Type B pancreatic cell (in vitro differentiated cells): ENCODE measurements around the gene HPX. TPM values are rescaled to one million over a fixed set of nuclear protein-coding genes. Genes with fewer than 3 reads are reported as not detected.
"Not testable (repeated sequence)": the region's sequence is repeated elsewhere in the genome, so short reads cannot be mapped to it uniquely, and the experiment has no call there.

Experiments
- DNase-seq: peaks from one replicate; pipeline ENCODE4 v3.0.0; 2021; ENCODE audit warnings: mixed read lengths; ENCODE audit not compliant: unreplicated experiment; ENCODE audit errors: extremely low spot score
- H3K27ac Mint-ChIP-seq: 2 replicates; pipeline ENCODE4 v1.8.0; 2021; ENCODE audit warnings: mild to moderate bottlenecking, mixed read lengths
- H3K27me3 Mint-ChIP-seq: 2 replicates; pipeline ENCODE4 v1.8.0; 2021; ENCODE audit warnings: mixed read lengths
- H3K36me3 Mint-ChIP-seq: 2 replicates; pipeline ENCODE4 v1.8.0; 2021; ENCODE audit warnings: mixed read lengths
- H3K4me1 Mint-ChIP-seq: one replicate; pipeline ENCODE4 v1.8.0; 2021; ENCODE audit warnings: mixed read lengths; ENCODE audit not compliant: unreplicated experiment
- H3K4me3 Mint-ChIP-seq: 2 replicates; pipeline ENCODE4 v1.8.0; 2021; ENCODE audit warnings: mild to moderate bottlenecking, mixed read lengths
- H3K9me3 Mint-ChIP-seq: 2 replicates; pipeline ENCODE4 v1.8.0; 2021; ENCODE audit warnings: mixed read lengths
- total RNA-seq: library from RNA; stranded (reverse); gene quantifications from 2 replicates; pipeline ENCODE4 v1.2.1, GENCODE V29; 2021; ENCODE audit warnings: low replicate concordance
- TF ChIP-seq, protein P1 (sequence below): fragments of 200-600 bp; sonication (generic); conservative IDR thresholded peaks from 2 replicates; pipeline ENCODE4 v1.5.0; 2021; ENCODE audit warnings: antibody characterized with exemption, mild to moderate bottlenecking

Gene HPX
- total RNA-seq, 1 donor from 2014 or later = 1.9 TPM

DNA sequence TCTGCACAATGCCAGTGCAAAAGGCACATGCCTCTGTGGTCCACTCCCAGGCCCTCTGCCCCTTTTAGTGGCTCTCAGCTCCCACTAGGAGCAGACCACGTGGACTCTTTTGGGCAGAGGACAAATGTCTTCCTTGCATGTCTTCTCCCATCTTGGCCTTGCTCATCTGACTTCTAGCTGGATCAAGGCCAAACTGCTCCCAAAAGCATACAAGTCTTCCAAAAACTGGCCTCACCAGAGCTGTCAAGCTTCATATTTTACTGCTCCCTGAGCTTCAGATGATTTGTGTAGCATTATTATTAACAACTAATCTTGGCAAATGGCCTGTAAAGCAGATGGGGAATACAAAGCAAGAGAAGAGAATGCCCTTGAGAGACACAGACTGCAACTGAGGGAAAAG is 43.6 kb downstream of the HPX start:
- Mint-ChIP-seq H3K27me3 (no peaks in the 10 kb centered on the region), H3K4me3 (peak overlapping the region; percentile 33), H3K36me3 (peaks cover 17% of the 10 kb centered on the region), H3K9me3 (no peaks in the 10 kb centered on the region), H3K4me1 (peaks cover 17% of the 10 kb centered on the region), H3K27ac (peak overlapping the region; percentile 71)
- DNase-seq = no peak
- TF ChIP-seq, protein P1, sequence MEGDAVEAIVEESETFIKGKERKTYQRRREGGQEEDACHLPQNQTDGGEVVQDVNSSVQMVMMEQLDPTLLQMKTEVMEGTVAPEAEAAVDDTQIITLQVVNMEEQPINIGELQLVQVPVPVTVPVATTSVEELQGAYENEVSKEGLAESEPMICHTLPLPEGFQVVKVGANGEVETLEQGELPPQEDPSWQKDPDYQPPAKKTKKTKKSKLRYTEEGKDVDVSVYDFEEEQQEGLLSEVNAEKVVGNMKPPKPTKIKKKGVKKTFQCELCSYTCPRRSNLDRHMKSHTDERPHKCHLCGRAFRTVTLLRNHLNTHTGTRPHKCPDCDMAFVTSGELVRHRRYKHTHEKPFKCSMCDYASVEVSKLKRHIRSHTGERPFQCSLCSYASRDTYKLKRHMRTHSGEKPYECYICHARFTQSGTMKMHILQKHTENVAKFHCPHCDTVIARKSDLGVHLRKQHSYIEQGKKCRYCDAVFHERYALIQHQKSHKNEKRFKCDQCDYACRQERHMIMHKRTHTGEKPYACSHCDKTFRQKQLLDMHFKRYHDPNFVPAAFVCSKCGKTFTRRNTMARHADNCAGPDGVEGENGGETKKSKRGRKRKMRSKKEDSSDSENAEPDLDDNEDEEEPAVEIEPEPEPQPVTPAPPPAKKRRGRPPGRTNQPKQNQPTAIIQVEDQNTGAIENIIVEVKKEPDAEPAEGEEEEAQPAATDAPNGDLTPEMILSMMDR = no peak

DNA sequence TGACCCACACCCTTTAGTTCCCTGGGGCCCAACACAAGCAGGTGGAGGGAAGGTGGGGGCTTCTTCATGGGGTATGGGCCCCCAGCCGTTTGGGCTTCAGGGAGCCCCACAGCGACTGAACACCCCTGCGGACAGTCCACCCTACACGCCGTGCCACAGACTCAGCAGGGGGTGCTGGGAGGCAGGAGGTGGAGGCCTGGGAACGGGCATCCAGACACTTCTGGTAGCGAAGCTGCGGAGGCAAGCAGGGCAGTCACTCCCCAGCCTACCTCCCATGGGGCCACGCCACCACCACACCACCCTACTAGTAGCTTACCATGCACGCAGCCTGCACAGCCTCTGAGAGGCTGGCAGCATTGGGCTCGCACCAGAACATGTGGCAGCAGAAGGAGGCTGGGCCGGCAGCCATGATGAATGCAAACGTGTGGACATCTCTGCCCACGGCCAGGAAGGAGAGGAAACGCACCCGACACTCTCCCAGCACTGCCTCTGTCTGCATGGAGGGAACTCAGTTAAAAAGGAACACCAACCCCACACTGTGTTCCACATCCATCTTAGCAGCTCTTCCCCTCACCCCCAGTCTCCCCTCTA is 45.2 kb downstream of the HPX start:
- H3K9me3 Mint-ChIP-seq = no peaks in the 10 kb centered on the region
- TF ChIP-seq, protein P1 = no peak
- H3K27me3 Mint-ChIP-seq = no peaks in the 10 kb centered on the region
- peaks cover 17% of the 10 kb centered on the region for H3K36me3 Mint-ChIP-seq
- H3K4me3 Mint-ChIP-seq = no peak overlapping the region
- no peak overlapping the region for H3K27ac Mint-ChIP-seq
- no peak for DNase-seq
- peaks cover 23% of the 10 kb centered on the region for H3K4me1 Mint-ChIP-seq

DNA sequence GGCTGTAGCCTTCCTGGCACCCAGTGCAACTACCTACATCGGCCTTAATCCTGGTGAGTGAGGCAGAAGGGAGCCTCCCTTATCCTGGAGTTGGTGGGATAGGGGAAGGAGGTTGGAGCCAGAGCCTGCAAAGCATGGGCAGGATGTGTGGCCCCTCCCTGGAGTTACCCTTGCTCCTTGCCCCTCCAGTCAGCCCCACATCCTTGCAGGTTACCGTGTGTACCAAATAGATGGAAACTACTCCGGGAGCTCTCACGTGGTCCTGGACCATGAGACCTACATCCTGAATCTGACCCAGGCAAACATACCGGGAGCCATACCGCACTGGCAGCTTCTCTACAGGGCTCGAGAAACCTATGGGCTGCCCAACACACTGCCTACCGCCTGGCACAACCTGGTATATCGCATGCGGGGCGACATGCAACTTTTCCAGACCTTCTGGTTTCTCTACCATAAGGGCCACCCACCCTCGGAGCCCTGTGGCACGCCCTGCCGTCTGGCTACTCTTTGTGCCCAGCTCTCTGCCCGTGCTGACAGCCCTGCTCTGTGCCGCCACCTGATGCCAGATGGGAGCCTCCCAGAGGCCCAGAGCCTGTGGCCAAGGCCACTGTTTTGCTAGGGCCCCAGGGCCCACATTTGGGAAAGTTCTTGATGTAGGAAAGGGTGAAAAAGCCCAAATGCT is 46.7 kb downstream of the HPX start:
- no peak overlapping the region for H3K27ac Mint-ChIP-seq
- H3K9me3 Mint-ChIP-seq = no peaks in the 10 kb centered on the region

DNA sequence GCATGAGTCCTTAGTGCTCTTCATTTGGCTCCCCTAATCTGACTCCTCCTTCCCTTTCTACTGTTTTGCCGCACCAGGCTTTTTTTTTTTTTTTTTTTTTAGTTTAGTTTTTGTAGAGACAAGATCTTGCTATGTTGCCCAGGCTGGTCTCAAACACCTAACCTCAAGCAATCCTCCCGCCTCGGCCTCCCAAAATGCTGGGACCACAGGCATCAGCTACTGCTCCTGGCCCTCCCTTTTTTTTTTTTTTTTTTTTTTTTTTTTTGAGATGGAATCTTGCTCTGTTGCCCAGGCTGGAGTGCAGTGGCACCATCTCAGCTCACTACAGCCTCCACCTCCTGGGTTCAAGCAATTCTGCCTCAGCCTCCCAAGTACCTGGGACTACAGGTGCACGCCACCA is 48.5 kb downstream of the HPX start:
- H3K27ac Mint-ChIP-seq, H3K27me3 Mint-ChIP-seq, H3K9me3 Mint-ChIP-seq, DNase-seq, H3K36me3 Mint-ChIP-seq: not testable (repeated sequence)
- Mint-ChIP-seq H3K4me1 (peaks cover 35% of the 10 kb centered on the region), H3K4me3 (peak overlapping the region; percentile 62)

More for the DNA sequence above, 46.7 kb downstream of the HPX start:
- Mint-ChIP-seq H3K27me3 (no peaks in the 10 kb centered on the region), H3K4me3 (no peak overlapping the region), H3K36me3 (peaks cover 9% of the 10 kb centered on the region), H3K4me1 (peaks cover 34% of the 10 kb centered on the region)
- TF ChIP-seq, protein P1 = no peak
- no peak for DNase-seq

DNA sequence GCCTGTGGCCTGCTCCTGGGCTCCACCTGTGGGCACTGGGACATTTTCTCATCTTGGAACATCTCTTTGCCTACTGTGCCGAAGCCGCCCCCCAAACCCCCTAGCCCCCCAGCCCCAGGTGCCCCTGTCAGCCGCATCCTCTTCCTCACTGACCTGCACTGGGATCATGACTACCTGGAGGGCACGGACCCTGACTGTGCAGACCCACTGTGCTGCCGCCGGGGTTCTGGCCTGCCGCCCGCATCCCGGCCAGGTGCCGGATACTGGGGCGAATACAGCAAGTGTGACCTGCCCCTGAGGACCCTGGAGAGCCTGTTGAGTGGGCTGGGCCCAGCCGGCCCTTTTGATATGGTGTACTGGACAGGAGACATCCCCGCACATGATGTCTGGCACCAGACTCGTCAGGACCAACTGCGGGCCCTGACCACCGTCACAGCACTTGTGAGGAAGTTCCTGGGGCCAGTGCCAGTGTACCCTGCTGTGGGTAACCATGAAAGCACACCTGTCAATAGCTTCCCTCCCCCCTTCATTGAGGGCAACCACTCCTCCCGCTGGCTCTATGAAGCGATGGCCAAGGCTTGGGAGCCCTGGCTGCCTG is 49.2 kb downstream of the HPX start:
- TF ChIP-seq, protein P1 = no peak
- no peak for DNase-seq
- Mint-ChIP-seq H3K4me1 (peaks cover 30% of the 10 kb centered on the region), H3K9me3 (no peaks in the 10 kb centered on the region), H3K4me3 (peak overlapping the region; percentile 93), H3K27ac (no peak overlapping the region), H3K27me3 (no peaks in the 10 kb centered on the region), H3K36me3 (no peaks in the 10 kb centered on the region)
